Islet precursor cell (in vitro differentiated cells): Measurements from ENCODE around the gene TMEM144.

ENCODE experiments used
- DNase-seq: peaks from one replicate; pipeline ENCODE4 v3.0.0-alpha.2; 2018

The TMEM144 gene

DNA sequence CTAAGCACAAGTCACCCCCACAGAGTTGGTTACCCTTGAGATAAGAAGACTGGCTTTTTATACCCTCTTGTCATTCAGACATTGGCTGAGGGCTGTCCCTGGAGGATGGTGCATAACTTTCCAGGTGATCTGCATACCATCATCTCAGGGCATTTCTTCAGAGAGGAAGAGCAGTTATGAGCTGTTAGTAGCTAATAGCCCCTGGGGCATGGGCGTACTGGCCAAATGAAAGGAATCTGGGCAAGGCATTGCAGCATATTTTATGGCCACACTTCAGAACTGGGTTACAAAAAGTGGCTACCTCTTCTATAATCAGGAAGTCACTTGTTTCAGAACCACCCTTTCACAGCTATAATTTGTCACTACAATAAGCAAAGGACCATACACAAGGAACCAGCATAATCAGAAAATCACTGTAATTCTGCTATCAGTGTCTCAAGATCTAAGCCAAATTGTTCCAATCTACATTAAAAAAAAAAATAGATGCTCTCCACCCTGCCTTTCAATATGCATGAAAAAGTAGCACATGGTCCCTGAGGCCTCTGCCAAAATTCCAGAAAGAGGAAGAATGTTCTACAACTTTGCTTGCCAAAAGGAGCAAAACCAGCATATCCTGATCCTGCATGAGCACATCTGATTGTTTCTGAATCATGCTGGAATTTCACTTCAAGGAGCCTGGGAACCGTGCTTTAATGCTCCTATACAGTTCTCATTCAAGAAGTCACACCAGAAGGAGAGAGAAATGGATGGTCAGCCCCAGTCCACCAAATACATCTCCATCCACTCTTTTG lies 92.0 kb downstream of the TMEM144 start:
- peak; percentile 84 for DNase-seq

DNA sequence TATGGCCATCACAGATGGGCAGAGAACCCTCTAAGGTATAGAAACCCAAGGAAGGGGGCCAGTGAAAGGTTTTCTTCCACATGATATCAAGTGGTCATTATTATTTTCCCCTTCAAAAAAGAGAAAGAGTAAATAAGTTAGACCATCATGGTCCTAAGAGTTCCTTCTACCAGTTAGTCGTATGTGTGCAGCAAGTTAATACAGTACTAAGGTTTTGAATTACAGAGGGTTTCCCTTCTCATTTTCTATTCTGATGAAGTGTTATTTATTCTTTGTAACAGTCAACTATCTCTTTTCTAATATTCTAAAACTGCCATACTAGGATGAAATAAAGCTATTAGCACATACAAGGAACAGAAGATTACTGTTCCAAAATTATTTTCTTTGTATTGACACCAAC lies 94.4 kb downstream of the TMEM144 start:
- DNase-seq, result no peak
